Kasumi-1 (cell line): ENCODE results near the gene GSTK1.
A peak's percentile ranks its signal among the peaks of the same experiment; 100 is the strongest.
"Not testable (repeated sequence)": the region's sequence is repeated elsewhere in the genome, so short reads cannot be mapped to it uniquely, and the experiment has no call there.

Experiments
- DNase-seq, 2 experiments: peaks; one replicate each; lab custom pipeline; 2025; lab: John Stamatoyannopoulos, UW

Gene GSTK1

GRCh38 chr7:143271240-143271639 lies 8.0 kb downstream of the GSTK1 start:
- no peak for DNase-seq

GRCh38 chr7:143272871-143273270 lies 9.6 kb downstream of the GSTK1 start:
- no peak for DNase-seq

- DNase-seq: no peak
These were observed 16.2 kb downstream of the GSTK1 start for GRCh38 chr7:143279186-143280098.

GRCh38 chr7:143280160-143280559 lies 16.9 kb downstream of the GSTK1 start:
- no peak for DNase-seq

GRCh38 chr7:143280566-143280965 lies 17.3 kb downstream of the GSTK1 start:
- no peak for DNase-seq

GRCh38 chr7:143281529-143281928 lies 18.3 kb downstream of the GSTK1 start:
- no peak for DNase-seq

- no peak for DNase-seq
These were observed 18.9 kb downstream of the GSTK1 start for GRCh38 chr7:143282124-143282523.

- no peak for DNase-seq
These were observed 20.1 kb downstream of the GSTK1 start for GRCh38 chr7:143283381-143283780.

- DNase-seq: no peak
These were observed 21.6 kb downstream of the GSTK1 start, which contains the start of gene TMEM139 for GRCh38 chr7:143284591-143285469. Gene TMEM139 (plus strand): TSS chr7:143284958. CDS start chr7:143285958, 1,000 bp downstream.

- DNase-seq: no peak
These were observed 22.2 kb downstream of the GSTK1 start for GRCh38 chr7:143285470-143285778.

GRCh38 chr7:143285806-143286521 lies 22.7 kb downstream of the GSTK1 start:
- DNase-seq: no peak

GRCh38 chr7:143286522-143286890 lies 23.3 kb downstream of the GSTK1 start:
- DNase-seq: no peak

- no peak for DNase-seq
These were observed 24.2 kb downstream of the GSTK1 start for GRCh38 chr7:143287339-143287934.

- DNase-seq: peak; percentile 94 to 96
These were observed 24.9 kb downstream of the GSTK1 start, which contains the start of gene CASP2 for GRCh38 chr7:143287935-143288826. Gene CASP2 (plus strand): TSS chr7:143288351. CDS start chr7:143288456, 105 bp downstream.

- no peak for DNase-seq
These were observed 25.6 kb downstream of the GSTK1 start for GRCh38 chr7:143288836-143289235.

GRCh38 chr7:143289421-143289820 lies 26.2 kb downstream of the GSTK1 start:
- peak; percentile 70 to 72 for DNase-seq

- DNase-seq: not testable (repeated sequence)
These were observed 26.6 kb downstream of the GSTK1 start for GRCh38 chr7:143289888-143290287.

GRCh38 chr7:143290293-143290692 lies 27.1 kb downstream of the GSTK1 start:
- no peak for DNase-seq

- peak in 1 of 2 experiments; percentile 20 for DNase-seq
These were observed 29.6 kb downstream of the GSTK1 start for GRCh38 chr7:143292876-143293275.

- no peak for DNase-seq
These were observed 32.6 kb downstream of the GSTK1 start for GRCh38 chr7:143295870-143296269.

GRCh38 chr7:143296686-143297085 lies 33.4 kb downstream of the GSTK1 start:
- no peak for DNase-seq
